Suppressor macrophage treated with lipopolysaccharide for 1 hour (primary cell): Measurements from ENCODE around the gene SIPA1L2.
"Not testable (repeated sequence)": the region's sequence is repeated elsewhere in the genome, so short reads cannot be mapped to it uniquely, and the experiment has no call there.

Experiments
- DNase-seq, 3 donors: peaks; one replicate each; pipeline ENCODE4 v3.0.0-alpha.2; 2020 to 2022

Gene SIPA1L2

GRCh38 chr1:232614811-232615210, 15.1 kb downstream of the SIPA1L2 start:
- DNase-seq: no peak

DNA sequence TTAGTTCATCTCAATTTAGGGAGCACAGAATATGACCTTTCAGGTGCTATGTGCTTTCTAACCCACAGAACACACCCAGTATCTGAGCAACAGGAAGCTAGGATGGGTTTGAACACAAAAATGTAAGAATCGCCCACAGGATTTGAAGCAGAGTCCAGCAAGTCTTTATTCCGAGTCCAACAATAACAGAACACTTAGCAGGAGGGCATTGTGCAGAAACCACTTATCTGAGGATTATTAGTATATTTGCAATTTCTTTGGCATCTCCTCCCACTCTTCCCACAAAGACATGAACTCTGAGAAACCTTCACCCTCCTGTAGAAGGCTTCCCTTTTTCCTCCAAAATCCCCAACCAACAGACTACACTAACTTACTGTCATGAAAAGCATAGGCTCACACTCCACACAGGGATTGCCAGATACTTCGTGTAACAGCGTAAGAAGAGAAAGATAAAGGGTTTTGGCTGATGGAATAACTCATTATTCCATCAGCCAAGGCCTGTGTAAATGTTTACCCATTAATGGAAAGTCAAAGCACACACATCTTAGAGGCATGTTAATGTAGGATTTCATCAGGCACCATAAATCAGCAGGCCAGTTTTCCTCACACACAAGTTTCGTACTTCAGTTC, 16.1 kb downstream of the SIPA1L2 start:
- peak; percentile 56 to 59 (median 58) for DNase-seq

GRCh38 chr1:232612836-232613235, 17.1 kb downstream of the SIPA1L2 start:
- DNase-seq: not testable (repeated sequence)

DNA sequence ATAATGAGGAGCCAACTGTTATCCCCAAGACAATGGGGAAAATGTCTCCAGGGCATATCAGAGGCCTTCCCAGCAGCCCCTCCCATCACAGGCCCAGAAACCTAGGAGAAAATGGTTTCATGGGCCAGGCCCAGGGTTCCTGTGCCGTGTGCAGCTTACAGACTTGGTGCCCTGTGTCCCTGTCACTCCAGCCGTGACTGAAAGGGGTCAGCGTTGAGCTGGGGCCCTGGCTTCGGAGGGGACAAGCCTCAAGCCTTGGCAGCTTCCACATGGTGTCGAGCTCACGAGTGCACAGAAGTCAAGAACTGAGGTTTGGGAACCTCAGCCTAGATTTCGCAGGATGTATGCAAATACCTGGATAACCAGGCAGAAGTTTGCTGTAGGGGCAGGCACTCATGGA, 18.1 kb downstream of the SIPA1L2 start:
- DNase-seq: no peak

- DNase-seq: peak; percentile 77 to 84 (median 78)
Observed at GRCh38 chr1:232610902-232611745, 18.8 kb downstream of the SIPA1L2 start.

DNA sequence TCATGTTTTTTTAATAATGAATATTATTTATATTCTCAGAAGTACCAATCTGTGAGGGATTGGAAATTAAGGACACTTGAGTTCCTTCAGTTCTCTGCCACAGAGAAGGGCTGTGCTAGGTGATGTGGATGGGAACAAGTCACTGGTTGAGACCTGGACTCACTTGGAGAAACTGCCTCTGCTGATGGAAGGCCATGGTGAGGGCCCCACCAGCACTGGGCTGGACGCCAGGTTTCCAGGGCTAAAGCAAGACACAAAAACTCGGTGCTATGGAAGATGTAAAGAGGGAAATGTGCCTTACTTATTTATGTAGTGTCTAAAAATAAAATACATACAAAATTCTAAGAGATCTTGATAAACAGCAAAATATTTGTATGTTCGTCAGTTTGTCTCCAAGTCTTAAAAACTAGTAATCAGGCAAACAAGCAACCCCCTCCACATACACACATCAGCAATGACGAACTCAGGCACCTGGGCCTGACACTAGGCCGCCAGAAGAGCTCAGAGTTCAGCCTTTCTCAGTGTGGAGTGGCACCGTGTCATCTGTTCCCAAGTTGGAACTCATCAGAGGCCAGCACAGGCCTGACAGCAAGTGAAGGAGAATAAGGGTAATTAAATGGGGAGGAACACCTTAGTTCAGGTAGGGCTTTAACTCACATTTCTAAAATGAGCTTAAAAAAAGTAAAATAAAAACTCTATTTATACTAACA, 19.6 kb downstream of the SIPA1L2 start:
- DNase-seq: no peak

DNA sequence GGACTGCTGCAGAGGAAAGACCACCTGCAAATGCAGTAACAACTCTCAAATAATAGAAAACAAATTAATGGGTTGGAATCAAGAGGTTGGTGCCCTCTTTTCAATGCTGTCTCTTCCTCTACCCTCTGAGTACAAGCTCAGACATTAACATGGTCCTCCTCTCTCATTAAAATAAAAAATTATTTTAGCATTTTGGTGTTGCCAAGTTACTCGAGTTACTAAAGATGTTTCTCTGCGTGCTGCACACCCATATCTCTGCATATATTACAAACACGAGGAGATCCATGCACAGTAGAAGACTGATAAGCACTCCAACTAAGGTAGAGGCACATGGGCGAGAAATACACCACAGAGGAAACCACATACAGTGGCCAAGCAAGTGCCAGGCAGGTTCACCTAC, 21.5 kb downstream of the SIPA1L2 start:
- no peak for DNase-seq

DNA sequence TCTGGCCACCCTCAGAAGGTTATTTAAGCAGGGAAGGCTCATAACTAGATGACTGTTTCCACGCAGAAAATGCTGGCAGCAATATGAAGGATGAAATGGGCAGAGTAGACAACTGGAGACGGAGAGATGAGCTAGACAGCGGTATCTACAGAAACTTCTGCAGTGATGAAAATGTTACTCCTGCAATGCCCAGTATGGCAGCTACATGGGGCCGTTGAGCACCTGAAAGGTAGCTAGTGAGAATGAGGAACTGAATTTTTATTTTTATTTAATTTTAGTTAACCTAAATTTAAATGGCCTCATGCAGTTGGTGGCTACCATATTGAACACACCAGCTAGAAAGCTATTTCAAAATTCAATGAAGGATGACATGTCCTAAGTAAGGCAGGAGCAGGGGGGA, 27.3 kb downstream of the SIPA1L2 start:
- no peak for DNase-seq

DNA sequence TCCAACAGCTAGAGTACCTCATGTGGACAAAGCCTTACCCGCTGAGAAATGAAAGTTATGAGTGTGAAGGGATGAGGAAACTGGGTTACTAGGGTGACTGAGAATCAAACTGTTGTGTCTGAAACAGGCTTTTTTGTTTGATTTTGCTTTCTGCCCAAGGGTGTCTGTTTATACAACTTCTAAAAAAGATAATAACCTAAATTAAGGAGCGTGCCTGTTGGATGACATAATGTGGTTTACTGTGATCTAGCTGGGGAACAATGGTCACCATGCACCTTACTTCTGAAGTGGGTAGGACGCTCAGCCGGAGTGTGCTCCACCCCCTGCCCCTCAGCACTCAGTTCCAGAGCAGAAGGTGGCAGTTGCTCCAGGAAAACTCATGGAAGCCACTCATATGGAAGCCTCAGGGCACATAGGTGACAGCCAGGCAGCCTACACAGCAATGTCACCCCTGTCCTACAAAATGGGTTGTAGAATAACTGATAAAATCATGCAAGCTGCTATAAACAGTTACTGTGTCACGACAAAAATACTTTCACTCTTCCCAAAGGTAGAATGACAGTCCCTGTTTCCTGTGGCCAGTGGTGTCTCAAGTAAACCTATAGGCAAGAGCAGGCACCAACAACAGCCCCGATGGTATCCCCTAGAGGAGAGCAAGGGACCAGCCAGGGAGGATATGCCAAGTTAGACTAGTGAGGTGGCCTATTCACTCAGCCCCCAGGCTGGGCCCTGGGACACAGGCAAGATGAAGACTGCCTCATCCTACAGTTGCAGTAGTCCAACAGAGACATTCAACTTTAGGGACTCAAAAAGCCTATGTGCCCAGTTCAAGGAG, 29.3 kb downstream of the SIPA1L2 start:
- DNase-seq: peak; percentile 46 to 53 (median 51)

DNA sequence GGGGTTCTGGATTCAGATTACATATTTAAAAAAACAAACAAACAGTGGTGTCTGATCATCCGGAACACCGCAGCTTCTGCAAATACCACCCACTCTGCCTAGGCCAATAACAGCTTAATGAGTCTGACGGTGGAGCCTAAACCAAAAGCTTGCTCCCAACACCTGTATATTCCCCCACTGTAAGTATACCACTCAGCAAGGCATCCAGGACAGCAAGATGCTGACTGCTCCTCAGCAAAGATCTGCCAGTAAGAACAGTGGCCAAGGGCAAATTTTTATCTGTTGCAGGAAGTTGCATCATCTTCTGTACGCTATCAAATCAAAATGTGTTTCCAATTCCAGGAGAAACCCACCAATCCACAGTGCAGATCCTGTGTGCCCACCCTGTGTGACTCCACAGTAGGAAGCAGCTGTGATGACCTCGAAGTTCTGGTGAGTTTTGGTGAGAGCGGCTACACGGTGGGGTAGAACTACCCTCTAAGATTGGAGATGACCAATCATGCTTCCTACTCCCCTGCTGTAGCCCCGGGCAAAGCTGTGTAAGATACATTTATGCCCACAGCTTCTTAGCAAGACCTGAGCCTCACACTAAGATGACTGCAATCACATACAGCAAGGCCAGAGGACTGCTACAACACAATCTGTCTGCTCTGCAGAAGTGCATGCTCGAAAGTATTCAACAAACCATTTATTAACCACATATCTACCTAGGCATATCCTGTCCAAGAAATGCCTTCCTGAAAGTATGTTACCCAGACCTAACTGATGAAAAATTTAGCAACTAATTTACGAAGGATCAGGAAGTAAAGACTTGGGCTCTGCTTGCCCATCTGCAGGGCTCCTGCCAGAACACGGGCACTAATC, 30.5 kb downstream of the SIPA1L2 start:
- no peak for DNase-seq

- no peak for DNase-seq
Observed at GRCh38 chr1:232598837-232599177, 31.1 kb downstream of the SIPA1L2 start.

DNA sequence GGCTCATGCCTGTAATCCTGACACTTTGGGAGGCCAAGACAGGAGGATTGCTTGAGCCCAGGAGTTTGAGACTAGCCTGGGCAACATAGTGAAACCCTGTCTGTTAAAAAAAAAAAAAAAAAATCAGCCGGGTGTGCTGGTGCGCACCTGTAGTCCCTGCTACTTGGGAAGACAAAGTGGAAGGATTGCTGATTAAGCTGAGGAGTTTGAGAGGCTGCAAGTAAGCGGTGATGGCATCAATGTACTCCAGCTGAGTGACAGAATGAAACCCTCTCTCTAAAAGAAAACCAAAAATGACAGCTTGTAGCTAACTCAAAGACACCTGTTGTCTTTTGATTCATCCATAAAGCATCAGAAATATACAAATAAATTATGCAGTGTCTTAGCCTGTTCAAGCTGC, 31.8 kb downstream of the SIPA1L2 start:
- no peak for DNase-seq

DNA sequence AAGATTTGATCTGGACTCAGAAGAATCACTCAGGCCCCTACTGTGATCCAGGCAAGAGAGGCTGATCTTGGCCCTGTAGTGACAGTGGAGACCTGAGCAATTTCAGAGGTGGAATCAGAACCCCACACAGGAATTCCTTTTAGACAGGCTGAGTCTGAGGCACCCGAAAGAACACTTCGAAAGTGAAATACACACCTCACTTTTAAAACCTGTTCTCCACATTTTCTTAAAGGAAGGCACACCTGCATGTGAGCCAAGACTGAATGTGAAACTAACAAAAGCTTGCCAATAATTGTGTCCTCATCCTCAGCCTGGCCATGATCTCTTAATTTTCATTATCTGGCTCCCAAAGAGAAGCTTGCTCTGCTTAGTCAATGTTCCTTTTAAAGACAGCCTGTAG, 32.2 kb downstream of the SIPA1L2 start:
- no peak for DNase-seq

GRCh38 chr1:232596666-232597303, 33.1 kb downstream of the SIPA1L2 start:
- peak; percentile 18 to 45 (median 25) for DNase-seq

DNA sequence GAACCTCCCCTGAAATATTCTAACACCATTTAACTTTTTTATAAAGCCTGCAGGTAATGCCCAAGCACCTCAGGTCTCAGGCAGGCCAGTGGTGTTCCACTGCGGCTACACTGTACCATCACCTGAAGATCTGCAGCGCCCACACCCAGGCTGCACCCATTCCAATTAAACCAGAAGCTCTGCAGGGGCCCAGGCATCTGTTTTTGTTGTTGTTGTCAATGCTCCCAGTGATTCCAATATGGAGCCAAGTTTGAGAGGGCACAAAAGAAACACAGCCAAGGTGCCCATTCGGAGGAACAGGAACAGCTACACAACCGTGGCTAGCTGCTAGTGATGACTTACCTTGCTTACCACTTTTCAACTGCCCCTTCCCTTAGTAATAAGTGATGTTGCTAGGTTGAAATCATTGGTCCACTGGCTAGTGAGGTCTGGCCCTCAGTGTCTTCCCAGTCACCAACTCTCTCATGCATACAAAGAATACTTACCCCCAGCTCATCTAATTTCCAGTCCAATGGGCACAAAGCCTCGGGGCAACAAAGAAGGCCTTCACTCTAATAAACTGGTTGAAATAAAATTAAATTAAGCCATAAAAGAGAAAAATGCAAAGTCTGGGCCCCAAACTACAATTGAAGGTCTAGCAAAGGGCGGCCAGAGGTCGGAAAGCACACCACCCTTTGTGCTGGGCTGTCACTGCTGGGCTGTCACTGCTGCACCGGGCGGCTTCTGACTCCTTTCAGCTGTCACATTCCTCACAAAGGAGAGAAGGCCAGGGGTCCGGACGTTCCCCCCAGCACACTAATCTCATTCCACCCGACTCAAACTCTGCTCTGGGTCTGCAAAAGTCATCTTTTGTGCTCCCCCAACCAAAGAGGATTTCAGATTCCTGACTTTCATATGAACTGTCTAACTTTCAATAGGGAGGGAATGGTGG, 34.9 kb downstream of the SIPA1L2 start:
- DNase-seq: no peak

DNA sequence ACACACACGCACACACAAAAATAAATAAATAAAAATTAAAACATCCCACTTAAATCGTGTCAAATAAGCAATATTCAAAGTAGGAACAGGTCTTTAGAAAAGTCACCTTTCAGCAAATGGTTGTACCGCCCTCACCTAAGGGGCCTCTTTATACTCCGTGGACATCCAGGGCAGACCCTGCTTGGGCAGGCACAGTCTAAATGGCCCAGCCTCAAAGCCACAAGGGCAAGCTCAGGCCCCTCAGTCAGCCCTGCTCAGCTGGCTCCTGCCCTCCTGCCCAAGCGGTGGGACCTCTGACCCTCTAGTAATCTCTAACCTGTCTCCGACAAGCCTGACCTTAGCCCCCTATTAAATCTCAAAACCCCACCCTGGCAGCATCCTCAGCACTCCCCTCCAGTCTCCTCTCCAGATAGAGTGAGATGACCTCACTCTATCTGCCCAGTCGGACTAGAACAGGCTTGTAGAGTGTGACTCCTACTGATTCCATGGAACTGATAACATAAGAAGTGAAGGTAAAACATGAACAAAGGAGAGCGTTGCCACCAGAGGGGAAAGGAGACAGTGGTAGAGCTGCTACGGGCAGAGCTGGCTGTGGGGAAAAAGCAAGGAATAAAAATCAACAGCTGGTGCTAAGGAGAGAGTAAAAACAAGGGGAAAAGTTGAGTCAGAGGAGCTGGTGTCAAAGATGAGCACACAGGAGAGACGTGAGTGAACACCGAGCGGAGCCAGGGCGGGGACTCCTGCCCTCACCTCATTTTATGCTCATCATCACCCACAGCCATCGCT, 36.0 kb downstream of the SIPA1L2 start:
- no peak for DNase-seq

- no peak for DNase-seq
Observed at GRCh38 chr1:232591344-232591743, 38.6 kb downstream of the SIPA1L2 start.

- peak; percentile 47 to 73 (median 61) for DNase-seq
Observed at GRCh38 chr1:232590744-232591082, 39.2 kb downstream of the SIPA1L2 start.
